HG03108 (cell line): Measurements from ENCODE around the gene WNK4.
"Not testable (repeated sequence)": the region's sequence is repeated elsewhere in the genome, so short reads cannot be mapped to it uniquely, and the experiment has no call there.

Experiments used
- ATAC-seq: cut with Tn5 transposase; IDR thresholded peaks from one replicate; pipeline ENCODE4 v1.9.1; 2021; ENCODE audit warnings: moderate library complexity; ENCODE audit not compliant: unreplicated experiment

Gene WNK4

DNA sequence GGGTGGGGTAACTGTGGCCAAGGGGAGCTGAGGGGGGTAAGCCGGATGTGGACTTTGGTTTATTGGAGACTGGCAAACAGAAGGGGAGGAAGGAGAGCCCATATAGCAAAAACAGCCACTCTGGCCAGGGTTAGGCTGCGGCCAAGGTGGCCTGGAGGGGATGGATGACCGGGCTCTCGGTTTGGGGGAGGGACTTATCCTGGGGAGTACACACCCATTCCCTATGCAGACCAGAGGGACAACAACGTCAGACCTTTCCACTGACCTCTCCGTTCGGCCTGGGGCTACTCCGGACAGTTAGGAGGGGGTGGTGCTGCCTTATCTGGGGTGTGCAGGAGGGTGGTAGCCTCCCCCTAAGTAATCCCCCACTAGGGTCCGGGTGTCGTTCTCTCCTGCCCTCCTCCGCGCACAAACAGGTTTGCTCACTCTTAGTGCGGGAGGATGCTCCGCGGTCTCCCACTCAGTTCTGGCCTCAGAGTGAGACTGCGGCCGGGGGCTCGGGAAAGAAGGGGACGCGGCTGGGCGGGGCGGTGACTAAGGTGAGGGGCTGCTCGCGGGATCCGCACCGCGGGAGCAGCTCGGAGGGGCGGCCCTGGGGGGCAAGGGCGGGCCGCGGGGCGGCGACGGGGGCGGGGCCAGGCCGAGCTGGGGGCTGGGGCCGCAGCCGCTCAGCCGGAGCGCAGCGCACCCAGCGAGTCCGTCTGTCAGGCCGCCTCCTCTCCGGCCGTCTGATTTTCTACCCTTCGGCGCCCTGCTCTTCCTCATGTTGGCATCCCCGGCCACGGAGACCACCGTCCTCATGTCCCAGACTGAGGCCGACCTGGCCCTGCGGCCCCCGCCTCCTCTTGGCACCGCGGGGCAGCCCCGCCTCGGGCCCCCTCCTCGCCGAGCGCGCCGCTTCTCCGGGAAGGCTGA lies at the start of gene WNK4:
Gene WNK4 (plus strand): TSS at position 675 of the 915 bp plus-strand sequence. CDS start 89 bp downstream, at position 764.
- ATAC-seq = no peak

DNA sequence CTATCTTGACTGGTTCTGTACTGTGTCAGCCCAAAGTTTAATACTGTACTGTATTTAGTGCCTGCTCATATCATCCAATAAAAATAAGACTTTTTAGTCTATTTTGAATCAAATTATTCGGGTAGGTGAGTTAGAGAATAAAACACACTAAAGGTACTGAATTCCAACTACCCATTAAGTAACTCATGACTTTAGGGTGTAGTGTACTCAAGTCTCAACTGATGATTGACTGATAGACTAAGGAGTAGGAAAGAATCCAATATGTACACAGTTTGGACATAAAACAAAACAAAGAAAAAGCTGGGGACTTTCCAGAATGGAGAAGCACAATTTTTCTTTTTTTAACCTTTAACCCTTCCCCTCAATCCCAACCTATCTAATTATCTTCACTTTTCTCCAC lies 39.7 kb upstream of the WNK4 start:
- no peak for ATAC-seq

DNA sequence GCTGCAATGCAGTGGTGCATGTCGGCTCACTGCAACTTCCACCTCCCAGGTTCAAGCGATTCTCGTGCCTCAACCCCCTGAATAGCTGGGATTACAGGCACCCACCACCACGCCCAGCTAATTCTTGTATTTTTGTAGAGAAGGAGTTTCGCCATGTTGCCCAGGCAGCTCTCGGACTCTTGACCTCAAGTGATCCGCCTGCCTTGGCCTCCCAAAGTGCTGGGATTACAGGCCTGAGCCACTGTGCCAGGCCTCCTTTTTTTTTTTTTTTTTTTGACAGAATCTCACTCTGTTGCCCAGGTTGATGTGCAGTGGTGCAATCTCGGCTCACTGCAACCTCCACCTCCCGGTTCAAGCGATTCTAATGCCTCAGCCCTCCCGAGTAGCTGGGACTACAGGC lies 37.5 kb upstream of the WNK4 start:
- ATAC-seq = not testable (repeated sequence)

DNA sequence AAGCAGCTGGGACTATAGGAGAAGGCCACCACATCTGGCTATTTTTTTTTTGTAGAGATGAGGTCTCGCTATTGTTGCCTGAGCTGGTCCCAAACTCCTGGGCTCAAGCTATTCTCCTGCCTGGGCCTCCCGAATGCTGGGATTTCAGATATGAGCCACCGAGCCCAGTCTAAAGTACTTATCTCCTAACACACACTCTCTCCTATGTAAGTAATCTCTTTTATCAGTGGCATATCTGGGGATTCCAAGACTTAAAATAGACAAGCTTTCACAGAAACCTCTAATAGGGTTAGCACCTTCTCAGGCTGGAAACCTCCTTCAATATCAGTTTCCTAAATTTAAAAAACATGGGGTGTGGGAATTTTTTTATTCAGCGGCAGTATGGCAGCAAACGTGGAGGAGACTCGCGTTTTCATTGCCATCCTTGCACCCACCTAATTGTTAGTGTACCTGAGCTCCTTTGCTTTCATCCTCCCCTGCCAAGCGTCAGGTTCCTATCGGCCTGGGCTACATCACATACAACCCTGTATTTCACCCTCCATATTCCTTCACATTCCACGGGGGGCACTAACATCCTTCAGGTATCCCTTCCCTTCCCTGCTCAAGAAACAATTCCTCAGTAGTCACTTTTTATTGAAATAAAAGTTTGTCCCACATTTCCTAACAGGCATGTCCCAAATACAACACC lies 36.7 kb upstream of the WNK4 start:
- ATAC-seq = no peak

DNA sequence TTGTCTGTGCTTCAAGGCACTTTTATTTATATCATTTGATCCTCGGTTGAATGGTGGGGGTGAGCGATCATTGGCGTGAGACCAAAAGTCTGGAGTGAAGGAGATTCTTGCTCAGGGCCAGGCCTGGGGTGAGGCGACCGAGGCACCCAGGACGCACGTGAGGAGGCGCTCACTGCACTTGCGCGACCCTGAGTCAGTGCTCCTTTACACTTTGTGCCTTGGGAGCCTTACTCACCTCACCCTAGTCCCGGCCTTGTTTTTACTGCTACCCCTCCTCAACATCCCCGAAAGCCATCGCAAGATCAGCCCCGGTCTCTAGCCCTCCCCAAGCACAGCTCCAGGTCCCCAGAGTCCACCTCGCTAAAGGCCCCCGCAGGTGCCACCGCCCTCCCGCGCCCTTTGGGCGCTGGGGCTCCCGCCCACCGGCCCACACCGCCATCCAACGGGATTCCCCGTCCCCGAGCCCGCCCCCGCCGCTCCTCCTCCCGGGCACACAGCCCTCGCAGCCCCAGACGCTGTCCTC lies 36.1 kb upstream of the WNK4 start:
- ATAC-seq = peak; percentile 36

DNA sequence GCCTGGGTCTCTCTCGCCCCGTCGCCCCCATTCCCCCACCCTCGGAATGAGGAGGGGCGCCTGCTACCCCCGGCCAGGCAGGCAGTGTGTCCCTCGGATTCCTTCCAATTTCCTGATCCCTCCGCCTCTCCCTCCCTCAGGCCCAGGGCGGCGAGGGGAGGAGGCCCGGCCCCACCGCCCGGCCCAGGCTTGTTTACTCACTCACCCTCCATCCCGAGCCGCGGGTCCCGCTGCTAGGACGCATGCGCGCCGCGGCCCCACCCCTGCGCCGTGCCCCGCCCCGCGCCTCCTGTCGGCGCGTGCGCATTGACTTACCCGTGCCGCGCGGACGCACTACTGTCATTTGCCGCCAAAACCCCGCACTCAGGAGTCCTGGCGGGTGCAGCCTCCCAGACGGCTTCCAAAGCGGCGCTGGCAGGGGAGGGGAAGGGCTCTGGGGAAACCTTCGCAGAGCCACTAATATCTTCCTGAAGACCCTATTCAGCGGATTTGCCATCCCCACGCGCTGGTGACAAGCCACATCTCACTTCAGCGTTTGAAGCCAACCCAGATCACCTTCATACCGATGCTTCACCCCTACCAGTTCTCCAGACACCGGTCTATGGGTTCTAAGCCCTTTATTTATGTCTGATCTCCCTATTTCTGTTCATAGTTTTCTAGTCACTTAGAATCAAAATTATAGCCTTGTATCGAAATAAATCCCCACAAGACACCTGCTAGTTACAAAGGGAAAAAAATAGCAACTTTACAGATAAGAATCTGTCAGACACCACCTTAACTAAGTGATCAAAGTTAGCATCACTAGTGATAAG lies 35.4 kb upstream of the WNK4 start, which contains the start of gene EZH1:
Gene EZH1 (minus strand): TSS at position 235 of the 812 bp plus-strand sequence. CDS start 16,099 bp downstream, outside the sequence.
- peak; percentile 85 for ATAC-seq

DNA sequence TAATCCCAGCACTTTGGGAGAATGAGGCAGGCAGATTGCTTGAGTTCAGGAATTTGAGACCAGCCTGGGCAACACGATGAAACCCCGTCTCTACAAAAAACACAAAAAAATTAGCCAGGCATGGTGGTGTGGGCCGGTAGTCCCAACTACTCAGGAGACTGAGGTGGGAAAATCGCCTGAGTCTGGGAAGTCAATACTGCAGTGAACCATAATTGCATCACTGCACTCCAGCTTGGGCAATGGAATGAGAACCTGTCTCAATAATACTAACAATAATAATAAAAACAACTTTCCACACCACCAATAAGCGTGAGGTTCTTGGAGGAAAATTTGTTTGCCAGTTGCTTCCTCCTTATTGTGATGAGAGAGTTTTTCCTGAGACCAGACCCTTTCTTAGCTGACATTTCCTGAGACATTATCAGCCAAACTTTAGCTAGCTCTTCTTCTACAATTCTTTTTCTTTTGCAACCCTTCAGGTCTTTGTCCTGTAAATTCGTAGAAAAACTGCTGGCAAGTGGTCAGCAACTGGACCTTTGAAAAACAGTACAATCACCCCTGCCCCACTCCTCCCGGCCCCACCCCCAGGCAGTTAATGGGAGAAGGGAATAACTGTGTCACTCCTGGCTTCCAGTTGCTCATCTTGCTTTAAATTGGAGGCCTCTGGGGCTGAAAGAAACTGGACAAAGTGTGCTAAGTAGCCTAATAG lies 32.1 kb upstream of the WNK4 start:
- no peak for ATAC-seq

DNA sequence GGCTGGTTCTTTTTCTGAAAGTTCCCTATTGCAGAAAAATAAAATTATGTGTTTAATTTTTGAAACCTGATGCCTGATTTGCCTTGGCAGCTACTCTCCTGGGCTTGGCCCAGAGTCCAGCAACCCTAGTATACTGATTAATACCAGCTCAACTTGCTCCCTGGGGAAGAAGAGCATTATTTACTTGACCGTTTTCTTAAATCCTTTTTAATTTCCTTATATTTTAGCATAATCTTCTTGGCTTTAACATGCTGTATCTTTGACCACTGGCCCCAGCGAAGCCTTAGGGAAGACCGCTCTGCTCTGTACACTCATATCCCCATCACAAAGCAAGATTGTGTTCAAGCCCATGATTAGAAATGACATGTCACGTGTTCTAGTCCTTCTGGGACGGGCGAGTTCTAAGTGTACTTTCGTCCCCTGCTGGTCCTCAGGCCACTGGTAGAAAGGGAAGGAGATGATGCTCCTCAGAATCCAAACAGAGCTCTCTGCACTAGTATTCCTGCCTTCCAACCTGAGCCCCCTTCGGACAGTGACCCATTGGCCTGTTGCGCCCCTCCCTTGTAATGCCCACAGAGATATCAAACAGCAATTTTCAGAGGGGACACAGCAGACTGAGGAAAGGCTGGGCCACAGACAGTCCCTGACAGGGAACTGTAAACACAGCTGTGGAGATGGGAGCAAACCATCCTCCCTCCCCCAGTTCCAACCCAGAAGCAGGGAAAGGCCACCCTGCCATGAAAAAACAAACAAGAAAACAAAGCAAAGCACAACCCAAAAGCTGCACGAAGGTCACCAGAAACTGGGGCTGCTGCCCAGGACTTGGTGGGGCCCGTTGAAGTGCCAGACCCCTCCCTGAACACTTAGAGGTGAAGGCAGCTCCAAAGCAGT lies 31.3 kb upstream of the WNK4 start:
- no peak for ATAC-seq

DNA sequence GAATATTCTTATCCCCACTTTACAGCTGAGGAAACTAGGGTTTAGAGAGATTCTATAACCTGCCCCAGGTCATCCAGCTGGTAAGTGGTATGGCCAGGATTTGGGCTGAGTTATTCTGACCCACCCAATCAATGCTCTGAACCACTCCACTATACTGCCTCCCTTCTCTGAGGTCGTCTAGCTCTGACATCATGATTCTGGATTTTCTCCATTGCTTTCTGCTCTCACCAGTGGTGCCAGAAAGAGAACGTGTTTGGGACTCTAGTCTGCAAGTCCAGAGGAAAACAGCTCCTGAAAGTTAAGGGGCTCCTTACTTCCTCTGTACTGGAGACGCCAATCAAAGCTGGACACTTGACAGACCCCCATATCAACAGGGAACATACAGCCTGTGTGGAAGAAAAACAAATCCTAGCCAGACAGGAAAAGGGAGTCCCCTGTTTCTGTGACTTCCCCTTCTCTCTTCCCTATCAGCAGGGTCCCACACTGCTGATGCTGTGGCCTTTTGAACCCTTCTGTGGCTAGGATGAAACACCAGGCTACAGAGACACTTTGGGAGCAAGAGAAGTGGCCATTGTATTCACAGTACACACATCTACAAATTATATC lies 29.6 kb upstream of the WNK4 start:
- no peak for ATAC-seq

DNA sequence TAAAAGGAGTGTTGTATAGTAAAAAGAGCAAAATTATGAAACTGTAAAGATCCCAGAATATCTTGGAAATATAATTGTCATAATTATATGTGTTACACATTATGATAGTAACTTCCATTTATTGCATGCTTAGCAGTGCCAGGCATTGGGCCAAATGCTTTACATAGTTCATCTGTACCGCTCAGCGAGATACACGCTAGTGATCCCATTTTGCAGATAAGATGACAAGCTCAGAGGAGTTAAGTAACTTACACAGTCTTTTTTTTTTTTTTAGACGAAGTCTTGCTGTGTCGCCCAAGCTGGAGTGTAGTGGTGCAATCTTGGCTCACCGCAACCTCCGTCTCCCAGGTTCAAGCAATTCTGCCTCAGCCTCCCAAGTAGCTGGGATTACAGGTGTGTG lies 28.8 kb upstream of the WNK4 start:
- no peak for ATAC-seq

DNA sequence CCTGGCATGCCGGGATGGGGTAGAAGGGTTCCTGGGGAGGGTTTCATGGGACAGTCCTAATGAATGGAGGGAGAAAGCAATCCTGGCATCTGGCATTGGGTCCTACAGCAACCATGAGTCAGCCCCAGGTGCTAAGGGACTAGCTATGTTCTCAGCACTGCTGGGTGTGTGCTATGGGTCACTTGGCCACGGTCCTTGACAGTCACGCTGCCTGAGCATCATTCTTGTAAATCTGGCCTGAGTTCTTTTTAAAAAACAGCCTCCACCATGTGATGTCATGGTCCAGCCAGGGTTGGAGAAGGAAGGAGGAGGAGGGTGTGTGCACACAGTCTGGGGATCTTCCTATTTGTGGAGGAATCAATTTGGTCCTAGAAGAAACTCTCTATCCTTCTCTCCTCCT lies 25.6 kb upstream of the WNK4 start:
- ATAC-seq = no peak

DNA sequence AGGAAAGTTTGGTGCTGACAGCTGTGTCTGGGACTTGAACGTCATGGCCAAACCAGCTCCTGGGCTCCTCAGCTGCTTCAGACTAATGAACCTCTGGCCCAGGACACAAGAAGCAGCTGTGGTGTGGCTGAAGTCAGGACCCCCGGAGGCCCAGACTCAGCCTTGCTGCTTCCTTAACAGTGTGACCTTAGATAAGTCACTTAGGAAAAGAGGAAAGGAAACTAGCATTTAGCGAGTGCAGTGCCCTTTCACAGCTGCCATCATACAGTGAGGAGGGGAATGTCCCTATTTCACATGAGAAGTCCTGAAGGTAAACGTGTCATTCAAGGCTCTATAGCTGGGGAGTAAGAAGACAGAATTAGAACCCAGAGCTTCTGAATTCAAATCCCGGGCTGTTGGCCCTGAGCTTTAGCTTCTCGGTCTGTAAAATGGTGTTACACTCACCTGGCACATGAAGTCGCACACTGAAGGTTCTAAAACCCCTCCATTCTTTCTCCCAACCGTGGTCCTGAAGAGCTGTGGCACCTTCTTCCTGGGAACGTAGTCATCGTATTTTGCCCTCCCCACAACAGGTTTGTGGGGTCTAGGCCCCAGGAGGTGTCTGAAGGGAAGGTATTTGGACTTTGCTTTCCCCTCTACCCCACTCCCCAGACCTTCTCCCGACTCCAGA lies 20.3 kb upstream of the WNK4 start:
- peak; percentile 79 for ATAC-seq

DNA sequence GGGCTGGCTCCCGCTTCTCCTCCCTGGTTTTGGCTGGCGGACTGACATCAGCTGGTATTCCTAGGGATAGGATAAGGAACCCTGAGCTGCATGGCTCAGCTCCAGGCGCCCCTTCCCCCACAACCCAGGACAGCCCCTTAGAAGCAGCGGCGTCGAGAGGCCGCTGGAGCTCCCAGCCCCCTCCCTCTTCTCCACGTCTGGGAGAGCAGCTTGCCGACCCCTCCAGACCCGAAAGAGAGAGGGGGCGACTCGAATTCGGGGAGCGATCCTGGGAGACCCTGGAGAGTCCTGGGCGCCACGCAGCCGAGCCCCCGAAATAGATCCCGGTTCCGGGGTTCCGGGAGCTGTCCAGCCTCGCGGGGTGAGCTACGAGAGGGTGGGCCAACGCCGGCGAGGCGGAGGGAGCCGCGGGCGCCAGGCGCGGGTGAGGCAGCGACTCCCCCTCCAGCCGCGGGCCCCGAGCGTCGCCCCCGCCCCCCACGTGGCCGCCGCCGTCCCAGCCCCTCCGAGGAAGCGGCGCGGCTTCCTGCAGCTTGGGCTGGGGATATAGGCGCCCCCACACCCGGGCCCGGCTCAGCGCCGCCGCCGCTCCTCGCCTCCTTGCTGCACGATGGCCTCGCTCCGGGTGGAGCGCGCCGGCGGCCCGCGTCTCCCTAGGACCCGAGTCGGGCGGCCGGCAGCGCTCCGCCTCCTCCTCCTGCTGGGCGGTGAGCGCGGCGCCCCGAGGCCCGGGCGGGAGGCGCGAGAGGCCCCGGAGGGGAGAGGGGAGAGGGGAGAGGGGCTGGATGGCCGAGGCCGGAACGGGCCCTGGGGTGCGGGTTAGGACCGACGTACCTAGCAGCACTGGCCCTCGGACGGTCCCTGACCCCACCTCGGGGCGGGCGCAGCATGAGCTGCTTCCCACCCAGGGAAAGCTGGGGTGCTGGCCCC lies 19.5 kb upstream of the WNK4 start, which contains the start of gene RAMP2:
Gene RAMP2 (plus strand): TSS at position 576 of the 930 bp plus-strand sequence. CDS start 35 bp downstream, at position 611.
- ATAC-seq = no peak

DNA sequence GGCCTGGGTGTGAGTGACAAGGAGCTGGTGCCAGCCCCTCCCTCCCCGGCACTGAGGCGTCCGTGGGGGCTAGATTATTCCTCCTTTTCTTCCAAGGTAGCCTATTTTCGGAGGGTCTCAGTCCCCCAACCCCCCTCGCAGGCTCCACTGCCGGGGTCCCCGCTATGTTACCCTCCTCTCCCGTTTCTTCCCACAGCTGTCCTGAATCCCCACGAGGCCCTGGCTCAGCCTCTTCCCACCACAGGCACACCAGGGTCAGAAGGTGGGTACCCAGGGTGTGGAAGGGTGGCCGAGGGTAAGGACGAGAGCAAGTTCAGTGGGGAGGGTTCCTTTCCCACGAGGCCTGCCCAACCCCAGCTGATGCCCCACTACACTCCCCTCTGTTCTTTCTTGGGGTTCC lies 18.8 kb upstream of the WNK4 start:
- ATAC-seq = no peak

DNA sequence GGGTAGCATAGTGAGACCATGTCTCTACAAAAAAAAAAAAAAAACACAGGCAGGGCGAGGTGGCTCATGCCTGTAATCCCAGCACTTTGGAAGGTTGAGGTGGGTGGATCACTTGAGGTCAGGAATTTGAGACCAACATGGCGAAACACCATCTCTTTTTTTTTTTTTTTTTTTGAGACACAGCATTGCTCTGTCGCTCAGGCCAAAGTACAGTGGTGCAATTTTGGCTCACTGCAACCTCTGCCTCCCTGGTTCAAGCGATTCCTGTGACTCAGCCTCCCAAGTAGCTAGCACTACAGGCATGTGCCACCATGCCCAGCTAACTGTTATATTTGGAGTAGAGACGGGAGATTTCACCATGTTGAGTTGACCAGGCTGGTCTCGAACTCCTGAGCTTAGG lies 14.3 kb upstream of the WNK4 start:
- no peak for ATAC-seq

DNA sequence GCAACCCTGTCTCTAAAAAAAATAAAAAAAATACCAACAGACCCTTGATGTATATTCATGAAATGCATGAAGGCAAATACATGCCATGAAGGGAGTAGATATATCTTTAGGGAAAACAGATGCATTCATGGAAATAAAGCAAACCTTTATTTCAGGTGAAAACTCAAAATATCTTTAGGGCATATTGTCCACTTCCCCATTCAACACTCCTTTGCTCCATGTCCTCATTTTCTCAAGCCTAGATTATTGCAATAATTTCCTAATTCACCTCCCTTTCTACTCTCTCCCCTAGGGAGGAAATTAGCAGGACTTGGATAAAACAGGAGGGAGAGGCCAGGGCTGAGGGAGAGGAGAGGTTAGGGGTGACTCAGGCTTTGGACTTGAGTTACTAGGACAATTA lies 12.9 kb upstream of the WNK4 start:
- ATAC-seq = no peak

DNA sequence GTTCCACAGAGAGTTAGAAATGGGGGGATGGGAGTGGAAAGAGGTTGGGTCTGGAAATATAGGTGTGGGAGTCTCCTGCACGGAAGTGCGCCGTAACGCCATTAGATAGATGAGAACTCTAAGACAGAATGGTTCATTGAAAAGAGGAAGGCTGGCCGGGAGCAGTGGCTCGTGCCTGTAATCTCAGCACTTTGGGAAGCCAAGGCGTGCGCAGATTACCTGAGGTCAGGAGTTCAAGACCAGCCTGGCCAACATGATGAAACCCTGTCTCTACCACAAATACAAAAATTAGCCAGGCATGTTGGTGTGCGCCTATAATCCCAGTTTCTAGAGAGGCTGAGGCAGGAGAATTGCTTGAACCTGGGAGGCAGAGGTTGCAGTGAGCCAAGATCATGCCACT lies 12.4 kb upstream of the WNK4 start:
- not testable (repeated sequence) for ATAC-seq
